MG63 (cell line): ENCODE results near the gene RPRD2. TPM values are rescaled to one million over a fixed set of nuclear protein-coding genes. Genes with fewer than 3 reads are reported as not detected.
A peak's percentile ranks its signal among the peaks of the same experiment; 100 is the strongest.
"Not testable (repeated sequence)": the region's sequence is repeated elsewhere in the genome, so short reads cannot be mapped to it uniquely, and the experiment has no call there.

Source experiments
- DNase-seq: peaks from one replicate; pipeline ENCODE4 v3.0.0-alpha.2; 2020
- H3K27me3 ChIP-seq: fragments of 250-450 bp; sonication (Bioruptor Pico); 2 replicates; pipeline ENCODE4 v1.5.1; 2020; ENCODE audit warnings: mild to moderate bottlenecking, moderate library complexity
- H3K36me3 ChIP-seq: fragments of 250-450 bp; sonication (Bioruptor Pico); 2 replicates; pipeline ENCODE4 v1.5.1; 2020; ENCODE audit warnings: mild to moderate bottlenecking, moderate library complexity
- H3K4me3 ChIP-seq: fragments of 250-450 bp; sonication (Bioruptor Pico); 2 replicates; pipeline ENCODE4 v1.5.1; 2020; ENCODE audit warnings: mild to moderate bottlenecking, moderate library complexity
- H3K9me3 ChIP-seq: fragments of 250-450 bp; sonication (Bioruptor Pico); 2 replicates; pipeline ENCODE4 v1.5.1; 2020; ENCODE audit warnings: mild to moderate bottlenecking, moderate library complexity
- total RNA-seq: library from RNA; depleted of rRNA; stranded (reverse); fragments of >200 nt; shearing (Covaris generic); gene quantifications from 2 replicates; pipeline ENCODE4 v1.2.3, GENCODE V29; 2014; ENCODE audit warnings: low replicate concordance; rRNA removed

Gene RPRD2
- 2.5 and 10.6 TPM in 2 replicates for total RNA-seq

GRCh38 chr1:150363426-150364230 lies at the start of gene RPRD2:
TSS of gene RPRD2 (plus strand) at chr1:150364147. CDS start at chr1:150364715, 568 bp downstream.
- peak; percentile 100 for DNase-seq
- H3K4me3 ChIP-seq = peak within 1 kb of the TSS; percentile 61
- H3K9me3 ChIP-seq = no peaks in the 10 kb centered on the region
- H3K36me3 ChIP-seq = peaks cover 3% of the 10 kb centered on the region
- no peaks in the 10 kb centered on the region for H3K27me3 ChIP-seq

- not testable (repeated sequence) for H3K4me3 ChIP-seq, H3K9me3 ChIP-seq, H3K27me3 ChIP-seq, DNase-seq, H3K36me3 ChIP-seq
Measured at GRCh38 chr1:150314691-150315090, 49.3 kb upstream of the RPRD2 start.

- Histone ChIP-seq H3K27me3 (no peaks in the 10 kb centered on the region), H3K9me3 (0 out of 2 replicates have a peak, but pooled peaks cover 2% of the 10 kb centered on the region), H3K36me3 (peaks cover 27% of the 10 kb centered on the region), H3K4me3 (peak overlapping the region; percentile 99)
- no peak for DNase-seq
Measured at GRCh38 chr1:150320667-150320978, 43.3 kb upstream of the RPRD2 start.

- H3K27me3 ChIP-seq = no peaks in the 10 kb centered on the region
- DNase-seq = no peak
- H3K4me3 ChIP-seq = peak overlapping the region; percentile 99
- 0 out of 2 replicates have a peak, but pooled peaks cover 2% of the 10 kb centered on the region for H3K9me3 ChIP-seq
- H3K36me3 ChIP-seq = peaks cover 39% of the 10 kb centered on the region
Measured at GRCh38 chr1:150321826-150322166, 42.2 kb upstream of the RPRD2 start.

GRCh38 chr1:150322310-150322709 lies 41.6 kb upstream of the RPRD2 start:
- H3K9me3 ChIP-seq = 0 out of 2 replicates have a peak, but pooled peaks cover 2% of the 10 kb centered on the region
- no peaks in the 10 kb centered on the region for H3K27me3 ChIP-seq
- H3K36me3 ChIP-seq = peaks cover 44% of the 10 kb centered on the region
- DNase-seq = no peak
- H3K4me3 ChIP-seq = peak overlapping the region; percentile 99

- Histone ChIP-seq H3K27me3 (no peaks in the 10 kb centered on the region), H3K36me3 (peaks cover 94% of the 10 kb centered on the region), H3K9me3 (no peaks in the 10 kb centered on the region), H3K4me3 (no peak overlapping the region)
- DNase-seq = no peak
Measured at GRCh38 chr1:150332651-150333290, 31.2 kb upstream of the RPRD2 start.

- H3K4me3 ChIP-seq = no peak overlapping the region
- H3K36me3 ChIP-seq = peaks cover 92% of the 10 kb centered on the region
- DNase-seq = no peak
- no peaks in the 10 kb centered on the region for H3K9me3 ChIP-seq
- no peaks in the 10 kb centered on the region for H3K27me3 ChIP-seq
Measured at GRCh38 chr1:150346316-150346715, 17.6 kb upstream of the RPRD2 start.

- Histone ChIP-seq H3K4me3 (no peak overlapping the region), H3K27me3 (no peaks in the 10 kb centered on the region), H3K36me3 (peaks cover 77% of the 10 kb centered on the region), H3K9me3 (no peaks in the 10 kb centered on the region)
- no peak for DNase-seq
Measured at GRCh38 chr1:150352866-150353265, 11.1 kb upstream of the RPRD2 start.

GRCh38 chr1:150362721-150363425 lies 1.1 kb upstream of the RPRD2 start:
- no peak for DNase-seq
- Histone ChIP-seq H3K36me3 (peaks cover 5% of the 10 kb centered on the region), H3K27me3 (no peaks in the 10 kb centered on the region), H3K9me3 (no peaks in the 10 kb centered on the region), H3K4me3 (peak overlapping the region; percentile 61)

GRCh38 chr1:150364231-150365003 lies 470 bp downstream of the RPRD2 start:
- peak; percentile 87 for DNase-seq
- peaks cover 3% of the 10 kb centered on the region for H3K36me3 ChIP-seq
- H3K9me3 ChIP-seq = no peaks in the 10 kb centered on the region
- H3K27me3 ChIP-seq = no peaks in the 10 kb centered on the region
- peak overlapping the region; percentile 61 for H3K4me3 ChIP-seq

- peaks cover 3% of the 10 kb centered on the region for H3K36me3 ChIP-seq
- H3K9me3 ChIP-seq = no peaks in the 10 kb centered on the region
Measured at GRCh38 chr1:150365941-150366340, 2.0 kb downstream of the RPRD2 start.

GRCh38 chr1:150366416-150367296 lies 2.7 kb downstream of the RPRD2 start:
- no peak for DNase-seq
- H3K4me3 ChIP-seq = peak overlapping the region; percentile 61
- H3K9me3 ChIP-seq = no peaks in the 10 kb centered on the region
- H3K27me3 ChIP-seq = no peaks in the 10 kb centered on the region
- H3K36me3 ChIP-seq = peaks cover 3% of the 10 kb centered on the region

More at GRCh38 chr1:150365941-150366340, 2.0 kb downstream of the RPRD2 start:
- H3K4me3 ChIP-seq = peak overlapping the region; percentile 61
- no peak for DNase-seq
- H3K27me3 ChIP-seq = no peaks in the 10 kb centered on the region

- H3K4me3 ChIP-seq = no peak overlapping the region
- no peaks in the 10 kb centered on the region for H3K27me3 ChIP-seq
- peaks cover 2% of the 10 kb centered on the region for H3K36me3 ChIP-seq
- H3K9me3 ChIP-seq = no peaks in the 10 kb centered on the region
- no peak for DNase-seq
Measured at GRCh38 chr1:150371110-150371509, 7.2 kb downstream of the RPRD2 start.

GRCh38 chr1:150372580-150372979 lies 8.6 kb downstream of the RPRD2 start:
- no peaks in the 10 kb centered on the region; the same call in 1 of the 2 replicates for H3K36me3 ChIP-seq
- H3K4me3 ChIP-seq = no peak overlapping the region
- H3K27me3 ChIP-seq = no peaks in the 10 kb centered on the region
- no peak for DNase-seq
- H3K9me3 ChIP-seq = no peaks in the 10 kb centered on the region

GRCh38 chr1:150376110-150376509 lies 12.2 kb downstream of the RPRD2 start:
- H3K9me3 ChIP-seq = no peaks in the 10 kb centered on the region
- no peak overlapping the region for H3K4me3 ChIP-seq
- no peaks in the 10 kb centered on the region for H3K27me3 ChIP-seq
- H3K36me3 ChIP-seq = no peaks in the 10 kb centered on the region
- DNase-seq = no peak
